GM20000 (cell line): ENCODE results near the gene VPS35.

Source experiments
- DNase-seq: peaks from one replicate; pipeline ENCODE4 v3.0.0; 2012; ENCODE audit warnings: low spot score
- CTCF ChIP-seq: IDR thresholded peaks from 2 replicates; pipeline ENCODE4 v1.5.1; 2012; ENCODE audit warnings: mild to moderate bottlenecking, control low read depth; ENCODE audit errors: extremely low read depth, missing control alignments

The VPS35 gene

GRCh38 chr16:46620266-46621005 lies 68.5 kb downstream of the VPS35 start:
- no peak for DNase-seq
- no peak for TF ChIP-seq CTCF

- TF ChIP-seq CTCF = no peak
- DNase-seq = no peak
Observed at GRCh38 chr16:46618516-46618915, 70.5 kb downstream of the VPS35 start.

- no peak for DNase-seq
- TF ChIP-seq CTCF = no peak
Observed at GRCh38 chr16:46614006-46614405, 75.0 kb downstream of the VPS35 start.

GRCh38 chr16:46613352-46613751 lies 75.6 kb downstream of the VPS35 start:
- no peak for DNase-seq
- TF ChIP-seq CTCF = no peak

GRCh38 chr16:46612121-46612520 lies 76.9 kb downstream of the VPS35 start:
- no peak for DNase-seq
- TF ChIP-seq CTCF = no peak

GRCh38 chr16:46607529-46607928 lies 81.4 kb downstream of the VPS35 start:
- no peak for DNase-seq
- TF ChIP-seq CTCF = no peak

- no peak for TF ChIP-seq CTCF
- DNase-seq = no peak
Observed at GRCh38 chr16:46606231-46606630, 82.7 kb downstream of the VPS35 start.
